IPS-18c (cell line): ENCODE data around the gene PALLD.

Source experiments
- H3K4me3 ChIP-seq: 2 replicates; pipeline ENCODE4 v1.7.0; 2013; ENCODE audit warnings: low read depth, mild to moderate bottlenecking, low read length, moderate library complexity; ENCODE audit not compliant: insufficient read depth
- H3K9me3 ChIP-seq: one replicate; pipeline ENCODE4 v1.6.1; 2013; ENCODE audit warnings: mild to moderate bottlenecking, low read length, moderate library complexity; ENCODE audit not compliant: control insufficient read depth, insufficient read depth

Gene PALLD

GRCh38 chr4:168537571-168537970, 40.7 kb downstream of the PALLD start:
- no peaks in the 10 kb centered on the region for H3K9me3 ChIP-seq
- H3K4me3 ChIP-seq = no peak overlapping the region

- H3K4me3 ChIP-seq = no peak overlapping the region
- H3K9me3 ChIP-seq = no peaks in the 10 kb centered on the region
Observed at GRCh38 chr4:168538632-168539031, 41.8 kb downstream of the PALLD start.

- Histone ChIP-seq H3K9me3 (no peaks in the 10 kb centered on the region), H3K4me3 (no peak overlapping the region)
Observed at GRCh38 chr4:168540086-168540485, 43.2 kb downstream of the PALLD start.

GRCh38 chr4:168540503-168541265, 43.8 kb downstream of the PALLD start:
- Histone ChIP-seq H3K4me3 (no peak overlapping the region), H3K9me3 (no peaks in the 10 kb centered on the region)

GRCh38 chr4:168541266-168541953, 44.6 kb downstream of the PALLD start:
- H3K9me3 ChIP-seq = no peaks in the 10 kb centered on the region
- H3K4me3 ChIP-seq = no peak overlapping the region

GRCh38 chr4:168549143-168549542, 52.3 kb downstream of the PALLD start:
- H3K4me3 ChIP-seq = no peak overlapping the region

GRCh38 chr4:168550064-168550766, 53.4 kb downstream of the PALLD start:
- no peaks in the 10 kb centered on the region for H3K9me3 ChIP-seq
- no peak overlapping the region for H3K4me3 ChIP-seq

More at GRCh38 chr4:168549143-168549542, 52.3 kb downstream of the PALLD start:
- H3K9me3 ChIP-seq = no peaks in the 10 kb centered on the region

- Histone ChIP-seq H3K4me3 (no peak overlapping the region), H3K9me3 (no peaks in the 10 kb centered on the region)
Observed at GRCh38 chr4:168551211-168551610, 54.4 kb downstream of the PALLD start.

GRCh38 chr4:168551945-168552695, 55.3 kb downstream of the PALLD start:
- no peaks in the 10 kb centered on the region for H3K9me3 ChIP-seq
- H3K4me3 ChIP-seq = no peak overlapping the region

GRCh38 chr4:168553714-168554370, 57.0 kb downstream of the PALLD start:
- no peaks in the 10 kb centered on the region for H3K9me3 ChIP-seq
- no peak overlapping the region for H3K4me3 ChIP-seq

GRCh38 chr4:168555437-168555836, 58.6 kb downstream of the PALLD start:
- Histone ChIP-seq H3K4me3 (no peak overlapping the region), H3K9me3 (no peaks in the 10 kb centered on the region)

GRCh38 chr4:168557658-168558057, 60.8 kb downstream of the PALLD start:
- no peaks in the 10 kb centered on the region for H3K9me3 ChIP-seq
- no peak overlapping the region for H3K4me3 ChIP-seq

GRCh38 chr4:168558599-168558998, 61.7 kb downstream of the PALLD start:
- Histone ChIP-seq H3K4me3 (no peak overlapping the region), H3K9me3 (no peaks in the 10 kb centered on the region)

- Histone ChIP-seq H3K4me3 (no peak overlapping the region), H3K9me3 (no peaks in the 10 kb centered on the region)
Observed at GRCh38 chr4:168560184-168561180, 63.6 kb downstream of the PALLD start.

GRCh38 chr4:168562041-168562571, 65.3 kb downstream of the PALLD start:
- Histone ChIP-seq H3K9me3 (no peaks in the 10 kb centered on the region), H3K4me3 (no peak overlapping the region)

- Histone ChIP-seq H3K4me3 (no peak overlapping the region), H3K9me3 (no peaks in the 10 kb centered on the region)
Observed at GRCh38 chr4:168564023-168564422, 67.2 kb downstream of the PALLD start.
